GM12878 (cell line): ENCODE measurements around the gene HK1. TPM values are rescaled to one million over a fixed set of nuclear protein-coding genes. Genes with fewer than 3 reads are reported as not detected.

ENCODE experiments used
- ATAC-seq: fragments of 200-7000 bp; cut with Tn5 transposase; 3 replicates; pipeline ENCODE4 v1.9.1; 2020; ENCODE audit warnings: mild to moderate bottlenecking, moderate library complexity
- BruUV-seq: library from RNA; stranded (reverse); fragments of 400-500 nt; replicated peaks from 2 replicates; lab custom pipeline; 2021; lab: Mats Ljungman, UMichigan
- CTCF ChIA-PET: fragments of 300-600 bp; sonication (Branson Sonifier 250); formaldehyde crosslinking; extraction: SDS; loops from one replicate; lab custom pipeline; 2021; ENCODE audit warnings: inconsistent platforms; lab: Yijun Ruan, JAX
- POLR2A ChIA-PET: fragments of 350-600 bp; formaldehyde crosslinking; extraction: SDS; loops from one replicate; lab custom pipeline; 2021; ENCODE audit warnings: inconsistent platforms; lab: Charles Lee
- RAD21 ChIA-PET: fragments of 300-600 bp; sonication (Branson Sonifier 250); formaldehyde crosslinking; loops from one replicate; lab custom pipeline; 2023; ENCODE audit warnings: antibody characterized with exemption; ENCODE audit not compliant: unreplicated experiment; lab: Charles Lee
- SMC1A ChIA-PET: fragments of 300-600 bp; sonication (Branson Sonifier 250); formaldehyde crosslinking; loops from one replicate; lab custom pipeline; 2023; ENCODE audit not compliant: unreplicated experiment, uncharacterized antibody; lab: Charles Lee
- DNase-seq: peaks from one replicate; pipeline ENCODE4 v3.0.0-alpha.2; 2011; ENCODE audit warnings: low read depth, low spot score
- FAIRE-seq: peaks from 3 replicates; lab custom pipeline; 2011; peaks lifted over from hg19 to GRCh38; lab: Jason Lieb, UNC
- H2AFZ ChIP-seq: 2 replicates; pipeline ENCODE4 v1.6.0; 2011; ENCODE audit warnings: low read depth, low read length, control low read depth; ENCODE audit not compliant: control insufficient read depth
- H3K27ac ChIP-seq: 2 replicates; pipeline ENCODE4 v1.5.1; 2011; ENCODE audit warnings: control low read depth; ENCODE audit not compliant: control insufficient read depth, insufficient read depth
- H3K27me3 ChIP-seq, 2 experiments: replicated peaks in 1 of 2; 2 replicates each; pipeline versions ENCODE4 v1.6.0 to v1.6.1; 2011; ENCODE audit warnings: low read length in 1 of 2; ENCODE audit not compliant: control insufficient read depth in 2 of 2, insufficient read depth in 2 of 2
- H3K36me3 ChIP-seq, 2 experiments: 2 replicates each; pipeline ENCODE4 v1.5.1; 2011; ENCODE audit warnings: low read length in 1 of 2; ENCODE audit not compliant: control insufficient read depth in 2 of 2, insufficient read depth in 2 of 2
- H3K4me1 ChIP-seq: 2 replicates; pipeline ENCODE4 v1.6.1; 2011; ENCODE audit warnings: mild to moderate bottlenecking, low read length, moderate library complexity, mixed read lengths; ENCODE audit not compliant: control insufficient read depth, insufficient read depth
- H3K4me2 ChIP-seq: 2 replicates; pipeline ENCODE4 v1.6.0; 2011; ENCODE audit warnings: control low read depth; ENCODE audit not compliant: control insufficient read depth, insufficient read depth
- H3K4me3 ChIP-seq: fragments of 200-600 bp; sonication (generic); 2 replicates; pipeline ENCODE4 v1.5.1; 2016
- H3K79me2 ChIP-seq: 2 replicates; pipeline ENCODE4 v1.6.0; 2011; ENCODE audit warnings: low read length; ENCODE audit not compliant: control insufficient read depth, insufficient read depth
- H3K9ac ChIP-seq: 2 replicates; pipeline ENCODE4 v1.8.0; 2011; ENCODE audit warnings: low read length, control low read depth, mixed read lengths; ENCODE audit not compliant: control insufficient read depth, insufficient read depth
- H3K9me3 ChIP-seq: replicated peaks from 3 replicates; pipeline ENCODE4 v1.5.1; 2011; ENCODE audit warnings: mild to moderate bottlenecking, low read length; ENCODE audit not compliant: control insufficient read depth, insufficient read depth
- H4K20me1 ChIP-seq: 2 replicates; pipeline ENCODE4 v1.6.0; 2011; ENCODE audit not compliant: control insufficient read depth, insufficient read depth
- ETV6 ChIP-seq, 2 experiments: fragments of 450-650 bp in 1 of 2; IDR thresholded peaks in 1 of 2; conservative IDR thresholded peaks in 1 of 2; 2 replicates each; pipeline ENCODE4 v1.6.1; 2014; ENCODE audit warnings: antibody characterized with exemption in 1 of 2, borderline replicate concordance in 1 of 2, low read depth in 1 of 2, mild to moderate bottlenecking in 1 of 2, moderate library complexity in 1 of 2
- FOS ChIP-seq: IDR thresholded peaks from 3 replicates; pipeline ENCODE4 v1.6.1; 2011; ENCODE audit warnings: borderline replicate concordance; ENCODE audit not compliant: insufficient read length; ENCODE audit errors: extremely low read depth
- REST ChIP-seq: IDR thresholded peaks from 2 replicates; pipeline ENCODE4 v1.6.1; 2012; ENCODE audit warnings: mild to moderate bottlenecking, low read depth, low read length
- SIX5 ChIP-seq: IDR thresholded peaks from 2 replicates; pipeline ENCODE4 v1.6.1; 2011; ENCODE audit warnings: mild to moderate bottlenecking, low read depth, low read length, moderate library complexity; ENCODE audit not compliant: severe bottlenecking
- SP1 ChIP-seq: IDR thresholded peaks from one replicate; pipeline ENCODE4 v1.6.1; 2011; ENCODE audit warnings: low read depth, low read length
- SREBF1 ChIP-seq: IDR thresholded peaks from 2 replicates; pipeline ENCODE4 v1.6.1; 2012; ENCODE audit warnings: mild to moderate bottlenecking, low read length
- USF2 ChIP-seq: IDR thresholded peaks from 2 replicates; pipeline ENCODE4 v1.6.1; 2011; ENCODE audit warnings: low read depth, low read length, improper control_type of control experiment, borderline replicate concordance
- ZNF687 ChIP-seq: fragments of 450-650 bp; IDR thresholded peaks from 2 replicates; pipeline ENCODE4 v1.6.1; 2017; ENCODE audit warnings: mild to moderate bottlenecking, moderate library complexity
- WGBS: methylation state at CpG from one replicate; pipeline ENCODE4 v1.1.6; 2016; ENCODE audit warnings: low lambda C conversion rate; ENCODE audit not compliant: insufficient replicate concordance, insufficient coverage; ENCODE audit errors: missing lambda C conversion rate; 5-methylcytosine and 5-hydroxymethylcytosine counted together
- in situ Hi-C: fragments of 300-500 bp; cut with MboI; formaldehyde crosslinking; loops from 9 replicates; pipeline ENCODE4 v1.14.3; 2018; ENCODE audit warnings: mixed read lengths
- intact Hi-C: fragments of 100-400 bp; cut with micrococcal nuclease; formaldehyde crosslinking; loops from one replicate; pipeline ENCODE4 v1.14.2; 2022; ENCODE audit not compliant: unreplicated experiment
- polyA plus RNA-seq, 11 experiments: library from polyadenylated mRNA; depleted of rRNA in 4 of 11; unstranded in 6 of 11; stranded (reverse) in 5 of 11; fragments of >200 nt; fragmentation: Nextera tagmentation in 4 of 11; fragmentation: Illumina TruSeq in 1 of 11; extraction: Ambion mirVana in 4 of 11; extraction: Trizol in 1 of 11; gene quantifications; 1 replicate in 1 of 11; 2 replicates in 10 of 11; pipeline versions ENCODE4 v1.2.1 to v1.2.3, GENCODE V29; 2011 to 2016; ENCODE audit warnings: inconsistent platforms in 2 of 11, missing spikeins in 2 of 11, low read depth in 1 of 11
- total RNA-seq, 4 experiments: library from RNA; depleted of rRNA in 3 of 4; stranded (reverse); fragments of >200 nt in 3 of 4; fragmentation: Illumina TruSeq in 1 of 4; extraction: Trizol in 1 of 4; gene quantifications; 2 replicates each; pipeline versions ENCODE4 v1.2.1 to v1.2.3, GENCODE V29; 2013 to 2021

The HK1 gene
- total and polyA plus RNA-seq, 10 of the 15 experiments (the other 5 are each of a cell fraction or from before 2014, with no cell fraction given), result 3.4 to 77.3 (median 46.6) TPM

GRCh38 chr10:69338133-69338456, 59.8 kb downstream of the HK1 start:
- Histone ChIP-seq H3K79me2 (peaks cover 55% of the 10 kb centered on the region), H3K36me3 (peaks cover 0 to under 1% of the 10 kb centered on the region in 2 experiments; a peak in 2 of 4 replicates), H3K27me3 (no peaks in the 10 kb centered on the region), H2AFZ (no peak overlapping the region), H3K27ac (no peak overlapping the region), H3K9ac (no peak overlapping the region)
- RAD21 ChIA-PET, result no interaction called here
- SMC1A ChIA-PET, result no interaction called here
- WGBS, result 80% methylated on average over 8 of the region's 8 CpGs
- FAIRE-seq, result no peak
- no peak for DNase-seq
- intact Hi-C loops, result no loop called here
- TF ChIP-seq ETV6 (conservative IDR thresholded peaks at IDR 0.05 in 1 of 2, IDR thresholded peaks at IDR 0.05 in 1 of 2; ENCODE audit: borderline replicate concordance in 1 of 2, low read depth in 1 of 2) (no peak), SREBF1 (no peak), FOS (no peak), USF2 (no peak), SP1 (no peak), ZNF687 (no peak), REST (no peak), SIX5 (no peak)
- TF ChIP-seq, all 136 proteins: peak for 0
- no TSS peak for BruUV-seq
- H3K9me3 ChIP-seq, result no peaks in the 10 kb centered on the region
- ChIA-PET CTCF (no interaction called here), POLR2A (no interaction called here)
- H3K4me3 ChIP-seq, result no peak overlapping the region
- no peaks in the 10 kb centered on the region; the same call in none of the 2 replicates for H4K20me1 ChIP-seq
- no peak overlapping the region for H3K4me2 ChIP-seq
- no peak for ATAC-seq
- H3K4me1 ChIP-seq, result peaks cover 15% of the 10 kb centered on the region
- in situ Hi-C loops, result no loop called here
